Mucosa of descending colon (tissue), 3 donors: Measurements from ENCODE around the gene EVI5L. TPM values are rescaled to one million over a fixed set of nuclear protein-coding genes. Genes with fewer than 3 reads are reported as not detected.
A peak's percentile ranks its signal among the peaks of the same experiment; 100 is the strongest.

Source experiments
- ATAC-seq: fragments of 200-7000 bp; cut with Tn5 transposase; one replicate; pipeline ENCODE4 v1.9.1; 2020; ENCODE audit warnings: mild to moderate bottlenecking, moderate library complexity
- DNase-seq, 3 donors: peaks; one replicate each; pipeline ENCODE4 v3.0.0-alpha.2; 2020
- H3K36me3 ChIP-seq: fragments of 200-600 bp; one replicate; pipeline ENCODE4 v1.8.0; 2021; ENCODE audit warnings: low read depth, mild to moderate bottlenecking
- H3K4me1 ChIP-seq: fragments of 200-600 bp; one replicate; pipeline ENCODE4 v1.8.0; 2021; ENCODE audit warnings: low read depth, mild to moderate bottlenecking
- H3K4me3 ChIP-seq: fragments of 200-600 bp; one replicate; pipeline ENCODE4 v1.8.0; 2021; ENCODE audit warnings: mild to moderate bottlenecking
- H3K9me3 ChIP-seq: fragments of 200-600 bp; one replicate; pipeline ENCODE4 v1.8.0; 2021; ENCODE audit warnings: mild to moderate bottlenecking
- intact Hi-C, 2 donors: fragments of 100-400 bp; cut with DNase I in 1 of 2; cut with micrococcal nuclease in 1 of 2; formaldehyde crosslinking; loops; one replicate each; pipeline versions ENCODE4 v1.11.0 to v1.11.1; 2022; cut with DNase I, micrococcal nuclease
- total RNA-seq, 3 donors: library from RNA; stranded (reverse); fragmentation: NEBNext Ultra II Directional in 2 of 3; extraction: Animal tissue kit (Norgen Biotek cat#: 25700) in 2 of 3; gene quantifications; one replicate each; pipeline versions ENCODE4 v1.2.1 to v1.2.4, GENCODE V29; 2021 to 2023
- TF ChIP-seq, protein P1 (sequence below): fragments of 200-600 bp; IDR thresholded peaks from one replicate; pipeline ENCODE4 v1.8.0; 2022; ENCODE audit warnings: antibody characterized with exemption, mild to moderate bottlenecking
- donor health status: DM: no; HTN: no; CAD: no; lungs with moderate emphysema.
- donor health status: DM: no; HTN: no; CAD: no.
- donor health status: DM: no; HTN: yes; CAD: no.

EVI5L gene
- total RNA-seq, 3 donors from 2014 or later, result 8.3 to 17.6 (median 11.4) TPM

- DNase-seq, result peak; percentile 83 to 88 (median 87)
- TF ChIP-seq, protein P1, sequence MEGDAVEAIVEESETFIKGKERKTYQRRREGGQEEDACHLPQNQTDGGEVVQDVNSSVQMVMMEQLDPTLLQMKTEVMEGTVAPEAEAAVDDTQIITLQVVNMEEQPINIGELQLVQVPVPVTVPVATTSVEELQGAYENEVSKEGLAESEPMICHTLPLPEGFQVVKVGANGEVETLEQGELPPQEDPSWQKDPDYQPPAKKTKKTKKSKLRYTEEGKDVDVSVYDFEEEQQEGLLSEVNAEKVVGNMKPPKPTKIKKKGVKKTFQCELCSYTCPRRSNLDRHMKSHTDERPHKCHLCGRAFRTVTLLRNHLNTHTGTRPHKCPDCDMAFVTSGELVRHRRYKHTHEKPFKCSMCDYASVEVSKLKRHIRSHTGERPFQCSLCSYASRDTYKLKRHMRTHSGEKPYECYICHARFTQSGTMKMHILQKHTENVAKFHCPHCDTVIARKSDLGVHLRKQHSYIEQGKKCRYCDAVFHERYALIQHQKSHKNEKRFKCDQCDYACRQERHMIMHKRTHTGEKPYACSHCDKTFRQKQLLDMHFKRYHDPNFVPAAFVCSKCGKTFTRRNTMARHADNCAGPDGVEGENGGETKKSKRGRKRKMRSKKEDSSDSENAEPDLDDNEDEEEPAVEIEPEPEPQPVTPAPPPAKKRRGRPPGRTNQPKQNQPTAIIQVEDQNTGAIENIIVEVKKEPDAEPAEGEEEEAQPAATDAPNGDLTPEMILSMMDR, result no peak
- Histone ChIP-seq H3K36me3 (no peaks in the 10 kb centered on the region), H3K9me3 (no peaks in the 10 kb centered on the region), H3K4me1 (peaks cover 18% of the 10 kb centered on the region), H3K4me3 (no peak overlapping the region)
- intact Hi-C loops, result no loop called here
- peak; percentile 85 for ATAC-seq
These were observed 32.5 kb downstream of the EVI5L start for GRCh38 chr19:7862413-7862951.

DNA sequence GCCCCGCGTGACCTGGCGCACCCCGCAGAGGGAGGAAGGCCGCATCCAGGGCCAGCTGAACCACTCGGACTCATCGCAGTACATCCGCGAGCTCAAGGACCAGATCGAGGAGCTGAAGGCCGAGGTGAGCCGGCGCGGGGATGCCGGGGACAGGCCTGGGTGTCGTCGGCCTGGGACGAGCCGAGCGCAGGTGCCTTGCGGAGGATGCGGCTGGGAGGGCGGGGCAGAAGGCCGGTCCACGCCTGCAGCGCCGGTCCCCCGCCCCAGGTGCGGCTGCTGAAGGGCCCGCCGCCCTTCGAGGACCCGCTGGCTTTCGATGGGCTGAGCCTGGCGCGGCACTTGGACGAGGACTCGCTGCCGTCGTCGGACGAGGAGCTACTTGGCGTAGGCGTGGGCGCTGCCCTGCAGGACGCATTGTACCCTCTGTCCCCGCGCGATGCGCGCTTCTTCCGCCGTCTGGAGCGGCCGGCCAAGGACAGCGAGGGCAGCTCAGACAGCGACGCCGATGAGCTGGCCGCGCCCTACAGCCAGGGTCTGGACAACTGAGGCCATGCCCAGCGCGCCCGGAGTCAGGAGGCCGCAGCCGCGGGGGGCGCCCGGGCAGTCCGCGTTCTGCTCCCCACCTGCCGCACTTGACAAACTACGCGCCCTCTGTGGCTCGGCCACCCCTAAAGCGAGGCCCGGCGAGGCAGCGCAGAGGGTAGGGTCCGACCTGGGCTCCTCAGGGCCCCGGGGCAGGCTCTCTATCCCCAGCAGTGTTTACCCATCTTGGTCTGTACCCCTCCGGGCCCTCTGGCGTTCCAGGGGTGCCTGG lies 33.3 kb downstream of the EVI5L start:
- TF ChIP-seq, protein P1, result no peak
- ATAC-seq, result peak; percentile 16
- intact Hi-C loops, result no loop called here
- Histone ChIP-seq H3K9me3 (no peaks in the 10 kb centered on the region), H3K4me3 (no peak overlapping the region), H3K4me1 (peaks cover 23% of the 10 kb centered on the region), H3K36me3 (no peaks in the 10 kb centered on the region)
- DNase-seq, result peak in 2 of 3 donors; percentile 56 to 58

- DNase-seq, result peak in 1 of 3 donors; percentile 48
- ATAC-seq, result no peak
- no peaks in the 10 kb centered on the region for H3K36me3 ChIP-seq
- no peaks in the 10 kb centered on the region for H3K9me3 ChIP-seq
- intact Hi-C loops, result no loop called here
- no peak overlapping the region for H3K4me3 ChIP-seq
- TF ChIP-seq, protein P1, result no peak
- peaks cover 30% of the 10 kb centered on the region for H3K4me1 ChIP-seq
These were observed 34.1 kb downstream of the EVI5L start for GRCh38 chr19:7863971-7864689.

GRCh38 chr19:7864690-7865074 lies 34.7 kb downstream of the EVI5L start:
- intact Hi-C loops, result no loop called here
- TF ChIP-seq, protein P1, result no peak
- Histone ChIP-seq H3K36me3 (no peaks in the 10 kb centered on the region), H3K4me1 (peaks cover 30% of the 10 kb centered on the region), H3K9me3 (no peaks in the 10 kb centered on the region), H3K4me3 (no peak overlapping the region)
- ATAC-seq, result no peak
- DNase-seq, result no peak

DNA sequence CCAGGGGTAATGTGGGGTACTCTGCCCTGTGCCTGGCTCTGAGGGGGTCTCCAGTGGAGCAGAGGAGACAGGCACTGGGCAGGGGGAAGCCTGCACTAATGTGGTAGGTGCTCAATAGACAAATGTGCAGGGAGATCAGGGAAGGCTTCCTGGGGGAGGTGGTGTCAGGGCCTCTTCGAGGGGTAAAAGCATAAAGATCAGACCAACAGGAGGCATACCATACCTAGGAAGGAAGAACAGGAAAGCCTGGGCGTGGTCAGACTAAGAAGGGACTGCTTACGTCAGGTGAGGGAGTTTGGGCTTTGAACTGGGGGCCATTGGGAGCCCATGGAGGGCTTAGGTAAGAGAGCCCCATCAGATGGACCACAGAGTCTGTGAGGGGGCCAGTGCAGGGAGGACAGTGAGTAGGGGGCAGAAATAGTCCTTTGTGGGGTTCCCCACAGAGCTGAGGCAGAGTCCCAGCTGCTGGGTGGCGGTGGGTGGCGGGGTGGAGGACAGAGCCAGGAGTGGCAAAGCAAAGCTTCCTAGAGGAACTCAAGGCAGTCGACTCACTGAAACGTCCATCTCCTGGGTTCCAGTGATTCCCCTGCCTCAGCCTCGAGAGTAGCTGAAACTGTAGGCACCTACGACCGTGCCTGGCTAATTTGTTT lies 35.4 kb downstream of the EVI5L start:
- Histone ChIP-seq H3K9me3 (no peaks in the 10 kb centered on the region), H3K4me3 (no peak overlapping the region), H3K36me3 (no peaks in the 10 kb centered on the region), H3K4me1 (peaks cover 32% of the 10 kb centered on the region)
- DNase-seq (no peak), ATAC-seq (no peak)
- intact Hi-C loops, result no loop called here
- TF ChIP-seq, protein P1, result no peak
